ENCODE measurements around the gene PXT1.

DNA sequence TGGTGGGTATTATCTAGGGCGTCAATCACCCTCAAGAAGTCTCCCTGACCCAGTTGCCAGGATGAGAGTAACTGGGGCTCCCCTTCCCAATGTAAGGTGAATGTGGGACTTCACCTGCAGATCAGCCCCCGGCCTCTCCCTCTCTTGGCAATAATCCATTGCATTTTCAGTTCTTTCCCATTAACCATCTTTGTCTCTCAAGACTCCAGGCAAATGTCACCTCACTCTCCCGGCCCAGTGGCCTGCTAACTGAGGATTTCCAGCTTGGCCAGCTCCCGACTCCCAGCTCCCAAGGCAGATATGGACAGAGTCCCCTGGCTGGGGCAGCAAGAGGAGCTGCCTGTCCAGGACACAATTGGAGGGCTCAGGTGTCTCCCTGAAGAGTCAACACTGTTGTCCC lies 62.5 kb downstream of the PXT1 start:
- TF ChIP-seq, protein P1, sequence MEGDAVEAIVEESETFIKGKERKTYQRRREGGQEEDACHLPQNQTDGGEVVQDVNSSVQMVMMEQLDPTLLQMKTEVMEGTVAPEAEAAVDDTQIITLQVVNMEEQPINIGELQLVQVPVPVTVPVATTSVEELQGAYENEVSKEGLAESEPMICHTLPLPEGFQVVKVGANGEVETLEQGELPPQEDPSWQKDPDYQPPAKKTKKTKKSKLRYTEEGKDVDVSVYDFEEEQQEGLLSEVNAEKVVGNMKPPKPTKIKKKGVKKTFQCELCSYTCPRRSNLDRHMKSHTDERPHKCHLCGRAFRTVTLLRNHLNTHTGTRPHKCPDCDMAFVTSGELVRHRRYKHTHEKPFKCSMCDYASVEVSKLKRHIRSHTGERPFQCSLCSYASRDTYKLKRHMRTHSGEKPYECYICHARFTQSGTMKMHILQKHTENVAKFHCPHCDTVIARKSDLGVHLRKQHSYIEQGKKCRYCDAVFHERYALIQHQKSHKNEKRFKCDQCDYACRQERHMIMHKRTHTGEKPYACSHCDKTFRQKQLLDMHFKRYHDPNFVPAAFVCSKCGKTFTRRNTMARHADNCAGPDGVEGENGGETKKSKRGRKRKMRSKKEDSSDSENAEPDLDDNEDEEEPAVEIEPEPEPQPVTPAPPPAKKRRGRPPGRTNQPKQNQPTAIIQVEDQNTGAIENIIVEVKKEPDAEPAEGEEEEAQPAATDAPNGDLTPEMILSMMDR (tag by site-specific recombination; IDR thresholded peaks at IDR 0.05): no peak
- TF ChIP-seq SETDB1 (IDR thresholded peaks at IDR 0.05; ENCODE audit: insufficient read length, low read length): no peak

Data from HEK293 (cell line).